Activated T-helper 17 cell treated with anti-CD3 and anti-CD28 coated beads, Interleukin-2, amount 50 U/mL, for 72 hours (primary cell): ENCODE measurements around the gene DEDD2. TPM values are rescaled to one million over a fixed set of nuclear protein-coding genes. Genes with fewer than 3 reads are reported as not detected.
A peak's percentile ranks its signal among the peaks of the same experiment; 100 is the strongest.

Experiments used
- ATAC-seq: fragments of 150-1000 bp; cut with Tn5 transposase; replicated peaks from 2 replicates; pipeline ENCODE4 v1.10.0; 2021; ENCODE audit warnings: mild to moderate bottlenecking, moderate library complexity
- H3K27ac Mint-ChIP-seq: one replicate; pipeline ENCODE4 v1.8.0; 2022; ENCODE audit warnings: mixed read lengths
- H3K27me3 Mint-ChIP-seq: one replicate; pipeline ENCODE4 v1.8.0; 2022; ENCODE audit warnings: mixed read lengths
- H3K36me3 Mint-ChIP-seq: one replicate; pipeline ENCODE4 v1.8.0; 2022; ENCODE audit warnings: low read depth, mild to moderate bottlenecking, mixed read lengths
- H3K4me1 Mint-ChIP-seq: one replicate; pipeline ENCODE4 v1.8.0; 2022; ENCODE audit warnings: mixed read lengths
- H3K4me3 Mint-ChIP-seq: one replicate; pipeline ENCODE4 v1.8.0; 2022; ENCODE audit warnings: mild to moderate bottlenecking, mixed read lengths
- H3K9me3 Mint-ChIP-seq: one replicate; pipeline ENCODE4 v1.8.0; 2022; ENCODE audit warnings: mixed read lengths
- total RNA-seq, 2 donors: library from RNA; stranded (reverse); gene quantifications; one replicate each; pipeline ENCODE4 v1.2.3, GENCODE V29; 2022

DEDD2 gene
- total RNA-seq, 2 donors from 2014 or later = 37.4 to 45.7 TPM

- no peak overlapping the region for H3K27ac Mint-ChIP-seq
- H3K4me3 Mint-ChIP-seq = no peak overlapping the region
- no peaks in the 10 kb centered on the region for H3K9me3 Mint-ChIP-seq
- no peak for ATAC-seq
- peaks cover 19% of the 10 kb centered on the region for H3K4me1 Mint-ChIP-seq
- no peaks in the 10 kb centered on the region for H3K27me3 Mint-ChIP-seq
- H3K36me3 Mint-ChIP-seq = peaks cover 83% of the 10 kb centered on the region
Observed at GRCh38 chr19:42225718-42226292, 8.3 kb upstream of the DEDD2 start.

GRCh38 chr19:42224940-42225717 is 7.7 kb upstream of the DEDD2 start:
- Mint-ChIP-seq H3K4me1 (peaks cover 21% of the 10 kb centered on the region), H3K36me3 (peaks cover 83% of the 10 kb centered on the region), H3K4me3 (no peak overlapping the region), H3K27me3 (no peaks in the 10 kb centered on the region), H3K9me3 (no peaks in the 10 kb centered on the region), H3K27ac (no peak overlapping the region)
- no peak for ATAC-seq

GRCh38 chr19:42220751-42221097 is 3.2 kb upstream of the DEDD2 start:
- H3K4me1 Mint-ChIP-seq = peaks cover 28% of the 10 kb centered on the region
- no peaks in the 10 kb centered on the region for H3K9me3 Mint-ChIP-seq
- H3K36me3 Mint-ChIP-seq = peaks cover 64% of the 10 kb centered on the region
- H3K27me3 Mint-ChIP-seq = no peaks in the 10 kb centered on the region
- H3K27ac Mint-ChIP-seq = peak overlapping the region; percentile 95
- no peak for ATAC-seq
- peak overlapping the region; percentile 95 for H3K4me3 Mint-ChIP-seq

- Mint-ChIP-seq H3K4me3 (peak within 1 kb of the TSS; percentile 95), H3K9me3 (no peaks in the 10 kb centered on the region), H3K4me1 (peaks cover 35% of the 10 kb centered on the region), H3K27ac (peak within 1 kb of the TSS; percentile 95), H3K36me3 (peaks cover 67% of the 10 kb centered on the region), H3K27me3 (no peaks in the 10 kb centered on the region)
- ATAC-seq = peak; percentile 86
Observed at GRCh38 chr19:42219812-42220750, 2.6 kb upstream of the DEDD2 start, which contains the start of gene ZNF526. Gene ZNF526, plus strand, starts transcription at chr19:42220312. Its CDS starts 4,092 bp downstream, at chr19:42224404.

- Mint-ChIP-seq H3K9me3 (no peaks in the 10 kb centered on the region), H3K4me1 (peaks cover 44% of the 10 kb centered on the region), H3K4me3 (peak overlapping the region; percentile 95), H3K27ac (peak overlapping the region; percentile 95), H3K27me3 (no peaks in the 10 kb centered on the region), H3K36me3 (peaks cover 70% of the 10 kb centered on the region)
- ATAC-seq = peak; percentile 2
Observed at GRCh38 chr19:42216653-42217519, 591 bp downstream of the DEDD2 start.

- Mint-ChIP-seq H3K27ac (peak overlapping the region; percentile 95), H3K27me3 (no peaks in the 10 kb centered on the region), H3K4me3 (peak overlapping the region; percentile 95), H3K9me3 (no peaks in the 10 kb centered on the region), H3K4me1 (peaks cover 42% of the 10 kb centered on the region), H3K36me3 (peaks cover 79% of the 10 kb centered on the region)
- ATAC-seq = no peak
Observed at GRCh38 chr19:42214810-42215485, 2.5 kb downstream of the DEDD2 start.

GRCh38 chr19:42212886-42213285 is 4.6 kb downstream of the DEDD2 start:
- H3K27ac Mint-ChIP-seq = peak overlapping the region; percentile 63
- no peak for ATAC-seq
- H3K4me3 Mint-ChIP-seq = peak overlapping the region; percentile 95
- H3K36me3 Mint-ChIP-seq = peaks cover 95% of the 10 kb centered on the region
- no peaks in the 10 kb centered on the region for H3K27me3 Mint-ChIP-seq
- peaks cover 45% of the 10 kb centered on the region for H3K4me1 Mint-ChIP-seq
- no peaks in the 10 kb centered on the region for H3K9me3 Mint-ChIP-seq

GRCh38 chr19:42208612-42209011 is 8.9 kb downstream of the DEDD2 start:
- no peaks in the 10 kb centered on the region for H3K9me3 Mint-ChIP-seq
- no peaks in the 10 kb centered on the region for H3K27me3 Mint-ChIP-seq
- H3K27ac Mint-ChIP-seq = peak overlapping the region; percentile 87
- peaks cover 97% of the 10 kb centered on the region for H3K36me3 Mint-ChIP-seq
- no peak for ATAC-seq
- peak overlapping the region; percentile 40 for H3K4me3 Mint-ChIP-seq
- H3K4me1 Mint-ChIP-seq = peaks cover 38% of the 10 kb centered on the region

- H3K4me1 Mint-ChIP-seq = peaks cover 38% of the 10 kb centered on the region
- peak overlapping the region; percentile 87 for H3K27ac Mint-ChIP-seq
- H3K4me3 Mint-ChIP-seq = peak overlapping the region; percentile 40
- ATAC-seq = peak; percentile 67
- H3K27me3 Mint-ChIP-seq = no peaks in the 10 kb centered on the region
- H3K9me3 Mint-ChIP-seq = no peaks in the 10 kb centered on the region
- peaks cover 97% of the 10 kb centered on the region for H3K36me3 Mint-ChIP-seq
Observed at GRCh38 chr19:42207767-42208271, 9.7 kb downstream of the DEDD2 start.

- ATAC-seq = no peak
- Mint-ChIP-seq H3K36me3 (peaks cover 97% of the 10 kb centered on the region), H3K9me3 (no peaks in the 10 kb centered on the region), H3K27me3 (no peaks in the 10 kb centered on the region), H3K4me1 (peaks cover 40% of the 10 kb centered on the region), H3K27ac (peak overlapping the region; percentile 87), H3K4me3 (peak overlapping the region; percentile 40)
Observed at GRCh38 chr19:42206871-42207755, 10.4 kb downstream of the DEDD2 start.

- no peak overlapping the region for H3K4me3 Mint-ChIP-seq
- H3K9me3 Mint-ChIP-seq = no peaks in the 10 kb centered on the region
- no peaks in the 10 kb centered on the region for H3K27me3 Mint-ChIP-seq
- H3K36me3 Mint-ChIP-seq = peaks cover 100% of the 10 kb centered on the region
- no peak for ATAC-seq
- H3K4me1 Mint-ChIP-seq = peaks cover 58% of the 10 kb centered on the region
- peak overlapping the region; percentile 22 for H3K27ac Mint-ChIP-seq
Observed at GRCh38 chr19:42204664-42205063, 12.8 kb downstream of the DEDD2 start.

- peak overlapping the region; percentile 85 for H3K27ac Mint-ChIP-seq
- no peak for ATAC-seq
- H3K4me1 Mint-ChIP-seq = peaks cover 62% of the 10 kb centered on the region
- no peaks in the 10 kb centered on the region for H3K27me3 Mint-ChIP-seq
- peaks cover 100% of the 10 kb centered on the region for H3K36me3 Mint-ChIP-seq
- no peaks in the 10 kb centered on the region for H3K9me3 Mint-ChIP-seq
- H3K4me3 Mint-ChIP-seq = peak overlapping the region; percentile 75
Observed at GRCh38 chr19:42203700-42204099, 13.8 kb downstream of the DEDD2 start.
